PC-9 (cell line): ENCODE measurements around the gene CDH19. TPM values are rescaled to one million over a fixed set of nuclear protein-coding genes. Genes with fewer than 3 reads are reported as not detected.

Experiments
- BruUV-seq: library from RNA; stranded (reverse); fragments of 400-500 nt; replicated peaks from 2 replicates; lab custom pipeline; 2021; lab: Mats Ljungman, UMichigan
- CTCF ChIA-PET: fragments of 300-600 bp; sonication (Branson Sonifier 250); formaldehyde crosslinking; loops from one replicate; lab custom pipeline; 2022; ENCODE audit warnings: antibody characterized with exemption; lab: Charles Lee
- POLR2A ChIA-PET: fragments of 300-600 bp; sonication (Branson Sonifier 250); formaldehyde crosslinking; loops from one replicate; lab custom pipeline; 2022; ENCODE audit warnings: antibody characterized with exemption; ENCODE audit not compliant: unreplicated experiment; lab: Charles Lee
- DNase-seq, 2 experiments: peaks; one replicate each; pipeline versions ENCODE4 v3.0.0 to v3.0.0-alpha.2; 2015 to 2022; ENCODE audit warnings: mixed read lengths in 1 of 2
- H2AFZ ChIP-seq: fragments of 200-600 bp; sonication (generic); 2 replicates; pipeline ENCODE4 v1.8.1; 2017; ENCODE audit warnings: antibody characterized with exemption
- H3F3A ChIP-seq: fragments of 200-600 bp; sonication (generic); 2 replicates; pipeline ENCODE4 v1.8.1; 2017; ENCODE audit warnings: antibody characterized with exemption, mild to moderate bottlenecking, low read depth; ENCODE audit not compliant: insufficient read depth
- H3K27ac ChIP-seq: fragments of 200-600 bp; sonication (generic); 2 replicates; pipeline ENCODE4 v1.6.1; 2016; ENCODE audit warnings: mixed run types
- H3K27me3 ChIP-seq: fragments of 200-600 bp; sonication (generic); 2 replicates; pipeline ENCODE4 v1.6.1; 2016; ENCODE audit warnings: low read depth, mixed run types; ENCODE audit not compliant: insufficient read depth
- H3K36me3 ChIP-seq: fragments of 200-600 bp; sonication (generic); 2 replicates; pipeline ENCODE4 v1.6.1; 2016; ENCODE audit warnings: low read depth, mixed run types
- H3K4me1 ChIP-seq: fragments of 200-600 bp; sonication (generic); replicated peaks from 2 replicates; pipeline ENCODE4 v1.6.1; 2016; ENCODE audit warnings: mixed run types; ENCODE audit not compliant: insufficient read depth
- H3K4me2 ChIP-seq: fragments of 200-600 bp; sonication (generic); 2 replicates; pipeline ENCODE4 v1.6.1; 2017; ENCODE audit warnings: mixed run types
- H3K4me3 ChIP-seq: fragments of 200-600 bp; sonication (generic); 2 replicates; pipeline ENCODE4 v1.6.1; 2016; ENCODE audit warnings: mixed run types
- H3K79me2 ChIP-seq: fragments of 200-600 bp; sonication (generic); 2 replicates; pipeline ENCODE4 v1.6.1; 2017; ENCODE audit warnings: low read depth, mixed run types
- H3K9me2 ChIP-seq: fragments of 200-600 bp; sonication (generic); 2 replicates; pipeline ENCODE4 v1.8.1; 2017; ENCODE audit warnings: mild to moderate bottlenecking; ENCODE audit not compliant: insufficient read depth
- H3K9me3 ChIP-seq: fragments of 200-600 bp; sonication (generic); 2 replicates; pipeline ENCODE4 v1.8.1; 2016; ENCODE audit warnings: low read depth; ENCODE audit not compliant: insufficient read depth
- H4K20me1 ChIP-seq: fragments of 200-600 bp; sonication (generic); 2 replicates; pipeline ENCODE4 v1.8.1; 2017; ENCODE audit not compliant: insufficient read depth
- EZH2 ChIP-seq: fragments of 200-600 bp; sonication (generic); IDR thresholded peaks from 2 replicates; pipeline ENCODE4 v1.8.0; 2017; ENCODE audit warnings: antibody characterized with exemption, low read depth
- intact Hi-C: fragments of 100-400 bp; cut with micrococcal nuclease; formaldehyde crosslinking; loops from one replicate; pipeline ENCODE4 v1.10.0; 2022; ENCODE audit not compliant: unreplicated experiment
- total RNA-seq: library from RNA; stranded (reverse); gene quantifications from 2 replicates; pipeline ENCODE4 v1.2.3, GENCODE V29; 2021
- TF ChIP-seq, protein P1 (sequence below): fragments of 200-600 bp; sonication (generic); conservative IDR thresholded peaks from 2 replicates; pipeline ENCODE4 v1.6.1; 2017; ENCODE audit warnings: mixed run types, antibody characterized with exemption, mild to moderate bottlenecking, moderate library complexity

The CDH19 gene
- total RNA-seq, 1 experiment from 2014 or later: not detected

DNA sequence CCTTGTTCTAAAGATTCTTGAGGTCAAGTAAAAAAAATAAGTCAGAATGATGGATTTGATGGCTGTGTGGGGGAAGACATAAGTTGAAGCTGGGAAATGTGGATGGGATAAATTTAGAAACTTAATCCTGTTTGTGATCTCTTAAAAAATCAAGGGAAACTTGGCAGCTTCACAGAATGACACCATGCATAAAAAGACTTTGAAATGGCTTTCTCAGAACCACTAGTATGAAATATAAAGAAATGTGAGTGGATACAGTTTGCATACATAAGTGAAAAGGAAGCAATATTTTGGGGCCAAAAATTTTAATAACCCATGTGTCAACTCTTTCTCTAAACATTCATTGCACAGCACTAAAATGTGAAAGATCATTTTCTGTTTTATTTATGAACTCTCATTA lies 21.7 kb downstream of the CDH19 start:
- no peak overlapping the region for H3K4me3 ChIP-seq
- no peaks in the 10 kb centered on the region for H3K27me3 ChIP-seq
- H3K79me2 ChIP-seq: no peaks in the 10 kb centered on the region
- H3K9me2 ChIP-seq: no peaks in the 10 kb centered on the region
- H3K9me3 ChIP-seq: no peaks in the 10 kb centered on the region
- H2AFZ ChIP-seq: no peak overlapping the region
- H3K4me1 ChIP-seq: no peaks in the 10 kb centered on the region
- no TSS peak for BruUV-seq
- ChIA-PET POLR2A (no interaction called here), CTCF (no interaction called here)
- no peak overlapping the region for H3K27ac ChIP-seq
- H3K4me2 ChIP-seq: no peak overlapping the region
- intact Hi-C loops: no loop called here
- no peaks in the 10 kb centered on the region for H4K20me1 ChIP-seq
- H3F3A ChIP-seq: no peaks in the 10 kb centered on the region
- TF ChIP-seq EZH2: no peak
- TF ChIP-seq, protein P1, sequence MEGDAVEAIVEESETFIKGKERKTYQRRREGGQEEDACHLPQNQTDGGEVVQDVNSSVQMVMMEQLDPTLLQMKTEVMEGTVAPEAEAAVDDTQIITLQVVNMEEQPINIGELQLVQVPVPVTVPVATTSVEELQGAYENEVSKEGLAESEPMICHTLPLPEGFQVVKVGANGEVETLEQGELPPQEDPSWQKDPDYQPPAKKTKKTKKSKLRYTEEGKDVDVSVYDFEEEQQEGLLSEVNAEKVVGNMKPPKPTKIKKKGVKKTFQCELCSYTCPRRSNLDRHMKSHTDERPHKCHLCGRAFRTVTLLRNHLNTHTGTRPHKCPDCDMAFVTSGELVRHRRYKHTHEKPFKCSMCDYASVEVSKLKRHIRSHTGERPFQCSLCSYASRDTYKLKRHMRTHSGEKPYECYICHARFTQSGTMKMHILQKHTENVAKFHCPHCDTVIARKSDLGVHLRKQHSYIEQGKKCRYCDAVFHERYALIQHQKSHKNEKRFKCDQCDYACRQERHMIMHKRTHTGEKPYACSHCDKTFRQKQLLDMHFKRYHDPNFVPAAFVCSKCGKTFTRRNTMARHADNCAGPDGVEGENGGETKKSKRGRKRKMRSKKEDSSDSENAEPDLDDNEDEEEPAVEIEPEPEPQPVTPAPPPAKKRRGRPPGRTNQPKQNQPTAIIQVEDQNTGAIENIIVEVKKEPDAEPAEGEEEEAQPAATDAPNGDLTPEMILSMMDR: no peak
- no peak for DNase-seq
- no peaks in the 10 kb centered on the region for H3K36me3 ChIP-seq

DNA sequence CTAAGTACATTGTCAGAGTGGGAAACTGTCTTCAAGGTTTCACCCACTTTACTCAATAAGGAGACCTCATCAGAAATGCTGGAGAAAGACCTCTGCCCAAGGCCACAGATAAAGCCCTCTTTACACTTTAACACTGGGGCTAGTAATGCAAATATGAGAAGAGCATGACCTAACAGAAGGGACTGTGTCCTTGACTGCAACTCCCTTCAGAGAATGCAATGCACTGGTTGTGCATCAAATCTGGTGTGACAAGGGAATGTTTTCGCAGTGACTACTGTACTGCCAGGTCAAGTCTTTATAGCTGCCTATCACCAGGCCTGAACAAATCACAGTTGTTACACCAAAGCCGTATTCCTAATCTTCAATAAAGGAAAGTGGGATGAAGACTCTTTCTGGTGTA lies 28.6 kb downstream of the CDH19 start:
- intact Hi-C loops: no loop called here
- POLR2A ChIA-PET: no interaction called here
- no peak for TF ChIP-seq EZH2
- TF ChIP-seq, protein P1: no peak
- H3K4me1 ChIP-seq: no peaks in the 10 kb centered on the region
- no peaks in the 10 kb centered on the region for H3K36me3 ChIP-seq
- no peak overlapping the region for H3K4me3 ChIP-seq
- no peak overlapping the region for H3K4me2 ChIP-seq
- no peaks in the 10 kb centered on the region for H3K79me2 ChIP-seq
- H3K27ac ChIP-seq: no peak overlapping the region
- H3K9me3 ChIP-seq: no peaks in the 10 kb centered on the region
- no peaks in the 10 kb centered on the region for H3F3A ChIP-seq
- CTCF ChIA-PET: no interaction called here
- no peaks in the 10 kb centered on the region for H3K27me3 ChIP-seq
- no peak overlapping the region for H2AFZ ChIP-seq
- H4K20me1 ChIP-seq: no peaks in the 10 kb centered on the region
- no peaks in the 10 kb centered on the region for H3K9me2 ChIP-seq
- no TSS peak for BruUV-seq
- no peak for DNase-seq

DNA sequence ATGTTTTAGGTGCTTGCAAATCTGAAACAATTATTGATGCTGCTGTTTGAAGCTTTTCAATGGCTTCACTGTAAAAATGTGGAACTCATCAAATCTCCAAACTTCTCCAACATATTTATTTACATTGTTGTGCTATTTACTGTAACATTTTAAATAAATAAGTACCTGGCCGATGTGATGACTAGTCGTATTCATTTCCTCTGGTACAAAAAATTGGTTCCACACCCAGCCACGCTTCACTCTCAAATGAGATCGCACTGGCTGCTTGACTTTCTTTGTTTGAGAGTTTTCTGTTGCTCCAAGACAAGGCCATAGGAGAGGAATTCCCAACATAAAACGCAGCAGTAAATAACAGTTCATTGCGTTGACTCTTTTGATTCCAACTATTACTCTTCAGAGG lies 32.0 kb downstream of the CDH19 start:
- Histone ChIP-seq H3K27me3 (no peaks in the 10 kb centered on the region), H4K20me1 (no peaks in the 10 kb centered on the region), H3K4me2 (no peak overlapping the region), H2AFZ (no peak overlapping the region), H3K4me1 (no peaks in the 10 kb centered on the region), H3K27ac (no peak overlapping the region), H3K9me3 (no peaks in the 10 kb centered on the region), H3K36me3 (no peaks in the 10 kb centered on the region), H3K4me3 (no peak overlapping the region), H3F3A (no peaks in the 10 kb centered on the region), H3K79me2 (no peaks in the 10 kb centered on the region), H3K9me2 (no peaks in the 10 kb centered on the region)
- POLR2A ChIA-PET: no interaction called here
- intact Hi-C loops: no loop called here
- no peak for DNase-seq
- no TSS peak for BruUV-seq
- no peak for TF ChIP-seq EZH2
- TF ChIP-seq, protein P1: no peak
- CTCF ChIA-PET: no interaction called here
